GM13977 (cell line): ENCODE measurements around the gene PHYHIPL.

Experiments
- DNase-seq: peaks from one replicate; pipeline ENCODE4 v3.0.0; 2012; ENCODE audit warnings: low spot score
- in situ Hi-C: fragments of 300-500 bp; cut with MboI; formaldehyde crosslinking; loops from one replicate; pipeline ENCODE4 v1.12.0; 2022; ENCODE audit warnings: low sequenced_read_pairs, low pct_unique_long_range_greater_than_20kb, mixed read lengths, inconsistent platforms; ENCODE audit not compliant: unreplicated experiment
- TF ChIP-seq, protein P1 (sequence below): IDR thresholded peaks from 2 replicates; pipeline ENCODE4 v1.5.1; 2012; ENCODE audit warnings: mild to moderate bottlenecking, control low read depth; ENCODE audit not compliant: insufficient read depth; ENCODE audit errors: extremely low read depth, missing control alignments

Gene PHYHIPL

GRCh38 chr10:59180689-59181270, 4.3 kb downstream of the PHYHIPL start:
- in situ Hi-C loops: no loop called here
- no peak for DNase-seq
- TF ChIP-seq, protein P1, sequence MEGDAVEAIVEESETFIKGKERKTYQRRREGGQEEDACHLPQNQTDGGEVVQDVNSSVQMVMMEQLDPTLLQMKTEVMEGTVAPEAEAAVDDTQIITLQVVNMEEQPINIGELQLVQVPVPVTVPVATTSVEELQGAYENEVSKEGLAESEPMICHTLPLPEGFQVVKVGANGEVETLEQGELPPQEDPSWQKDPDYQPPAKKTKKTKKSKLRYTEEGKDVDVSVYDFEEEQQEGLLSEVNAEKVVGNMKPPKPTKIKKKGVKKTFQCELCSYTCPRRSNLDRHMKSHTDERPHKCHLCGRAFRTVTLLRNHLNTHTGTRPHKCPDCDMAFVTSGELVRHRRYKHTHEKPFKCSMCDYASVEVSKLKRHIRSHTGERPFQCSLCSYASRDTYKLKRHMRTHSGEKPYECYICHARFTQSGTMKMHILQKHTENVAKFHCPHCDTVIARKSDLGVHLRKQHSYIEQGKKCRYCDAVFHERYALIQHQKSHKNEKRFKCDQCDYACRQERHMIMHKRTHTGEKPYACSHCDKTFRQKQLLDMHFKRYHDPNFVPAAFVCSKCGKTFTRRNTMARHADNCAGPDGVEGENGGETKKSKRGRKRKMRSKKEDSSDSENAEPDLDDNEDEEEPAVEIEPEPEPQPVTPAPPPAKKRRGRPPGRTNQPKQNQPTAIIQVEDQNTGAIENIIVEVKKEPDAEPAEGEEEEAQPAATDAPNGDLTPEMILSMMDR: no peak

DNA sequence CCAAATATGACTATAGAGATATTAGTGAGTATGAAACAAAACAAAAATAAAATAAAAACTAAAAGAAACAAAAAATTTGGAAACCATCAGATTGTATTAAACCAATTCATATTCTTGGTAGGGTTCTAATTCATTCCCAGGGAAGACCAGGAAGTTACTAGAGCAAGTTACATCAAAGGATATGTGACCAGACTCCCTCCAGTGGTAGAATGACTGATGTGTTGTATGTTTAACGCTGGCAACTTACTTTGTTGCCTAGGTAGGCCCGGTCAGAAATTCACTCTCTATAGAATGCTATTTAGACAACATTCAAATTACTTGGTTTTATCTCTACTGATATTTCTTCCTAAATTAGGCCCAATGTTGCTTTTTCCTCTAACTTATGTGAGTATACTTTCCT, 5.2 kb downstream of the PHYHIPL start:
- TF ChIP-seq, protein P1: peak; percentile 57
- in situ Hi-C loops: no loop called here
- peak; percentile 54 for DNase-seq

DNA sequence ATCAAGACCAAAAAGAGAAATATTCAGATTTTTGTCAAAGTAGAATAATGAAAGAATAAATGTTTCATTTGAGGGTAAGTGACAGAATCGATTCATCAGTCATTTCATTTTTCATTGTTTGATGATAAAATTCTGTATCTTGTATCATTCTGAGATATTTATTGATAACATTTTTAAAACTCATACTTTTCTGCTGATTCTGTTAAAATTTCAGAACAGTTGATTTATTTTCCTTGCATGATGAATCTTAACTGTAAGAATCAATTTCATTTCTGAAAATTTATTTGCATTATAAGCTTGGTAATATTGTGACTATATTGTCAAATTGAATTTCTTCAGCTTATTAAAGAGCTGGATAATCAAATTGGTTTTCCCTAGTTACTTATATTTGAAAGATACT, 13.9 kb downstream of the PHYHIPL start:
- TF ChIP-seq, protein P1: no peak
- no peak for DNase-seq
- in situ Hi-C loops: no loop called here

- TF ChIP-seq, protein P1: no peak
- in situ Hi-C loops: no loop called here
- DNase-seq: no peak
Measured at GRCh38 chr10:59206204-59206720, 29.8 kb downstream of the PHYHIPL start.

GRCh38 chr10:59212301-59212798, 35.9 kb downstream of the PHYHIPL start:
- TF ChIP-seq, protein P1: no peak

DNA sequence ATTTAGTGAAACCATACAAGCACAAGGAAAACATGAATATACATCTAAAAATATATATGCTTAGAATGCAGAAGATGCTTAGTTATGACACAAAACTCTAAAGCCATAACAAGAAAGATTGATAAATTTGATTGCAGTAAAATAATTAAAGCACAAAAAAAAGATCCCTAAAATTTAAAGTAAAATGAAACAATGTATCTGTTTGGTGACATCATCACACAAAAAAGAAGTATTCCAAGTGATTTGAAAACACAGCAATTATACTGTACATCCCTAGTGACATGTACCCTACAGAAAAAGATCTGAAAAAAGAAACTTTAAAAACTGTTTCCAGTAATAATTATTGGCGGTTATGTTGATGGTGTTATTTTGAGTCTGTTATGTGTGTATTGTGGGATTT, 37.7 kb downstream of the PHYHIPL start:
- in situ Hi-C loops: no loop called here

More at GRCh38 chr10:59212301-59212798, 35.9 kb downstream of the PHYHIPL start:
- DNase-seq: no peak
- in situ Hi-C loops: no loop called here

More for the DNA sequence above, 37.7 kb downstream of the PHYHIPL start:
- DNase-seq: no peak
- TF ChIP-seq, protein P1: no peak
